ENCODE results near the gene HCN4.
A peak's percentile ranks its signal among the peaks of the same experiment; 100 is the strongest.
"Not testable (repeated sequence)": the region's sequence is repeated elsewhere in the genome, so short reads cannot be mapped to it uniquely, and the experiment has no call there.

The HCN4 gene

DNA sequence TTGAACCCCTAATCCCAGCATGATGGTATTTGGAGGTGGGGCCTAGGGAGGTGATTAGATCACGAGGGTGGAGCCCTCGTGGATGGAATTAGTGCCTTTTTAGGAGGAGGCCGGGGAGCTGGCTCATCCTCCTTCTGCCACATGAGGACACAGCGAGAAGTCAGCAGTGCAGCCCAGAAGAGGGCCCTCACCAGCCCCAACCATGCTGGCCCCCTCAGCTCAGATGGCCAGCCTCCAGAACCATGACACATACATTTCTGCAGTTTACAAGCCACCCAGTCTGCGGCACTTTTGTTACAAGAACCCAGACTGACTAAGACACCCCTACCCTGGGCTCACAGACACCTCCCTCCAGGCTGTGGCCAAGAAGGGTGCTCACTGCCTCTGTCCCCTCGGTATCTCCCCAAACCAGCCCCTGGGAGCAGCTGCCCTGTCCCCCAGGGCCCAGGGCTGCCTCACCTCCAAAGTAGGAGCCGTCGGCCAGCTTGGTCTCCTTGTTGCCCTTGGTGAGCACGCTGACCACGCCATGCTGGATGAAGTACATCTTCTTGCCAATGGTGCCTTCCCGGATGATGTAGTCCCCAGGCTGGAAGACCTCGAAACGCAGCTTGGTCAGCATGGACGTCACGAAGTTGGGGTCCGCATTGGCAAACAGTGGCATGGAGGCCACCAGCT lies 44.1 kb downstream of the HCN4 start:
- no peak for DNase-seq (ENCODE audit: low spot score)

DNA sequence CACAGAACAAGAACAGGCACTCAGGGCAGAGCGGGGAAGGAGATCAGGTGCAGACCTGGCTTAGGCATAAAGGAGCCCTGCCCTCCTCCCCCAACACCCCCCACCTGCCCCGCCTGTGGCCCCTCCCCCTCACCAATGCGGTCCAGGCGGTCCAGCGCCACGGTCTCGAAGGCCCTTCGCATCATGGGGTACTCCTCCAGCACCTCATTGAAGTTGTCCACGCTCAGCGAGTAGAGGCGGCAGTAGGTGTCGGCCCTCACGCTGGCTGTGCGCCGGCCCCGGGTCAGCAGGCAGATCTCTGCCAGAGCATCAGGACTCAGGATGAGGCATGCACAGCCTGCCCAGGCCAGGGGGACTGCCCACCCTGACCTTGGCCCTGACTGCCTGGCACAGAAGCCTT lies 44.8 kb downstream of the HCN4 start:
- DNase-seq (ENCODE audit: low spot score), result no peak

DNA sequence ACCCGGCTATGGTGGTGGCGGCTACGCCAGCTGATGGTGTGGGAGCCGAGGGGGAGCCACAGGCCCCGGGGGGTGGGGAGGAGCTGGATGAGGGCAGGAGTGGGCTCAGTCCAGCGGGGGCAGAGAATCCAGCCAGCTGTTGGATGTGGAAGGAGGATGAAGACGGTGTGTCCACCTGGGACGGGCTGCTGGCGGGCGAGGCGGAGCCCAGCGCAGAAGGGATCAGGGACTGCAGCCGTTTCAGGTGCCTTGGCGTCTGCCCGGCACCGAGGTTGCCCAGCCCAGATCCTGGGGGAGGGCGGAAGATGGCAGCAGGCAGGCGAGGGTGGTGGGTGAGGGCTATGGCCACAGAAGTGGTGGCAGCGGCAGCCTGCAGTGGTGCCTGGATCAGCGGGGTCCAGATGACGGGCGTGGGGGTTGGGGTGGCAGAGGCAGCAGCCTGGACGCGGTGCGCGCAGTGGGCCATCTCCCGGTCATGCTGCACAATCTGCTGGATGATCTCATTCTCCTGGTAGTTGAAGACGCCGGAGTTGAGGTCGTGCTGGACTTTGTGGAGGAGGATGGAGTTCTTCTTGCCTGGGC lies 45.3 kb downstream of the HCN4 start:
- no peak for DNase-seq (ENCODE audit: low spot score)

DNA sequence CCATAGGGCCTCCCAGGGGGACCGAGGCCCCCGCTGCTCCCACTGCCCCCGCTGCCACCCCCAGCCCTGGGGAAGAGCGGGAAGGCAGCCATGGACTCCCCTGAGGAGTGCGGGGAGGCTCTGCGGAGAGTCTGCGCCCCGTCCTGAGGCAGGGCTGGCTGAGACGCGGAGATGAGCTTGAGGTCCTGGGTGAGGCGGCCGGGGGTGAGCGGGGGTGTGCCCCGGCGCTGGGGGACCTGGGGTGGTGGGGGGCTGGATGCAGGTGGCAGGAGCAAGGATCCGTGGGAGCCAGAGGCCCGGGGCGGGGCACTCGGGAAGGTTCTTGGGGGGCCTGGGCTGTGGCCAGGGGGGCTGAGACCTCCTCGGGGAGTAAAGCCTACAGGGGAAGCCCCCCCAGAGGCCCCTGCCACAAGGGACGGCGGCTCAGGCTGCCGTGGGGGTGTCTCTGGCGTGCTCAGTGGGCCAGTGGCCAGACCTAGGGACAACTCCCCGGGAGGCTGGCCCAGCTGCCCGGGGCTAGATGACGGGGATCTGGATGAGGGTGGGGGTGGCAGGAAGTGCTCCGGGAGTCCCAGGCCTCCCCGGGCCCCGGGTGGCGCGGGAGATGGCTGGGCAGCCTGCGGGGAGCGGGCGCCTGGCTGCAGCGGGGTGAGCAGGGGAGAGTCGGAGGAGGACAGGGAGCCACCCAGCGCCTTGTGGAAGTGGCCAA lies 45.9 kb downstream of the HCN4 start:
- DNase-seq (ENCODE audit: low spot score), result no peak

DNA sequence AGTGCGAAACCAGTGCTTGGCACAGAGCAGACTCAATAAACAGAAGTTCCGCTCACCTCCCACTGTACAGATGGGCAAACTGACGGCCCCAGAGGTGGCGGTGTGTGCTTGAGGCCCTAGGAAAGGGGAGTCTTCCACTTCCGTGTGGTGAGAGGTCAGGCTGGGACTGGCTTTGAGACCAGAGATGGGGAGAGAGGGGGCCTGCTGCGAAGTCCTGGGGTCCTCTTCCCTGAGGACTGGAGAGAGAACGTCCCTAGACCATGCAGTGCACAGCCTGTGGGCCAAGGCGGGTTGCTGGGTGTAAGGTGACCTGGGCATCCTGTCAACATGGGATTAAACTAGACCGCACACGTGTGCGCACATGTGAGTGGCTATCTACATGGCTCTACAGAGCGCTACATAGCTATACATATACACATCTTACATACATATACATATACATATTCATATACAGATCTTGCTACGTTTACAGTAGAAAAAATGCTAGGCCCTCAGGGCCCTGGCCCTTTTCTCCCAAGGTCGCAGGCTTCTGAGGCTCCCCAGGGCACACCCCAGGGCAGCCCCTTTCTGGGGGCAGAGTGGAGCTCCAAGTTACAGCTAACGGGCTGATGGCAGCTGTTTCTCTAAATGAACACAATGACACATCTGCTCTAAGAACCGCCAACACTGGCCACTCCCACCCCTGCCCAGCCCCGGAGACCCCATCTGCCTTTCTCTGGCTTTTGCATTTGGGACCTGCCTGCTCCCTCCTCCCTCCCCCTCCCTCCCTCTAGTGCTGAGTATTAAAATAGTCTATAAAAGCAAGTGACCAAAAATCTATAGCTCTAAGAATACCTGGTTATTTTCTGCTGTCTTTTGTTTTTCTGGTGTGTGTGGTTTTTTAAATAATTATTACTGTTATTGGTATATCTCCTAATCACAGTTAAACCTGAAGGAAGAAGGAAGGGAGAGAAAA lies 47.0 kb downstream of the HCN4 start:
- no peak for DNase-seq (ENCODE audit: low spot score)

DNA sequence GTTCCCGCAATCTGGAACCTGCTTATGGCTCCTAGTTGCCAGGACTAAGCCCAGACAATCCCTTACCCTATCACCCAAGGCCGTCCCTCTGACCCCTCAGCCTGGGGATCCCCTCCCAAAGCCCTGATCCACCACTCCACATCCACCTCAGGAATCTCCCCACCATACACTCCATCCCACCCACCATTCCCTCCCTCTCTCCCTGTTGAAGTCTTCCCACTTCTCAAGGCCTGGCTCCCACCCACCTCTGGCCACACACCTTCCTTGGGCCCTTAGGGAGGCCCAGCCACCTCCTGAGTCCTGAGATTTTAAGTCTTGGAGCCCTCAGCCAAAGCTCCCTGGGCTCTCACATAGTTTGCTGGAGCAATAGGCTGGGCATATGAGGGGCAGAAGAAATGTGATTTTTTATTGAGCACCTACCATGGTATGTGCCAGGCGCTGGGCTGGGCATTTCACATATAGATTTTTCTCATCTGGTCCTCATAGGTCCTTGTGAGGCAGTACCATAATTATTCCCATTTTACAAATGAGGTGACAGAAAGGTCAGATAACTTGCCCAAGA lies 48.1 kb downstream of the HCN4 start:
- no peak for DNase-seq (ENCODE audit: low spot score)

DNA sequence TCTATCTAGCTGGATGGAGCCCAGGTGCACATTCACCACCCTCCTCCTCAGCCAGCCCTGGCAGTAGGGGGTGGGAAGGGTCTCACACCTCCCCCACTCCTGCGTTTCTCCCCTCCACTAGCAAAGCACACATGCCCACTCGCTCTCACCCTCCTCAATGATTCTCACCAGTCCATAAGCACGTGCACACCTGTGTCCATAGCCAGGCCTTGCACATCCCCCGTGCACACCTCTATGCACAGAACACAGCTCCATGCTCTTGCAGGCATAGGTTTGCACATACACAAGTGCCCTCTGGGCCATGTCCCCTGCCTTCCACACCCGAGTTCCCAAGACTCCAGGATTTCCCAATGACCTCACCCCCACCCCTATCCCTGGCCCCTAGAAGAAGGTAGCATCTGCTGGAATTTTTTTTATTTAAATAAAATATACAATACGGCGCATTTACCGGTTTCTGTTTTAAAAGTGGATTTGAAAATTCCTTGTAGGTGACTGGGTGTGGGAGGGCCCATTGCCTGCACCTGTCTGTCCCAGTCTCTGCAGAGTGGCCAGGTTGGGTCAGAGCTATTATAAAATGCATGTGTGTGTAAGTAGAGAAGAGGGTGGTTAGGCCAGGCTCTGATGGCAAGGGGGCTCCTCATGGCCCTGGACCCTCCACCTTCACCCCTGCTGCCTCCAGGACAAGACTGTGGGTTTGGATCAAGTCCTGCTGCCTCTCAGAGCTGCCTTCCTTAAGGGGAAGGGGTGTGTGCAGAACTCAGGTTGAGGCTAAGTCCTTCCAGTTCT lies 49.1 kb downstream of the HCN4 start:
- no peak for DNase-seq (ENCODE audit: low spot score)

DNA sequence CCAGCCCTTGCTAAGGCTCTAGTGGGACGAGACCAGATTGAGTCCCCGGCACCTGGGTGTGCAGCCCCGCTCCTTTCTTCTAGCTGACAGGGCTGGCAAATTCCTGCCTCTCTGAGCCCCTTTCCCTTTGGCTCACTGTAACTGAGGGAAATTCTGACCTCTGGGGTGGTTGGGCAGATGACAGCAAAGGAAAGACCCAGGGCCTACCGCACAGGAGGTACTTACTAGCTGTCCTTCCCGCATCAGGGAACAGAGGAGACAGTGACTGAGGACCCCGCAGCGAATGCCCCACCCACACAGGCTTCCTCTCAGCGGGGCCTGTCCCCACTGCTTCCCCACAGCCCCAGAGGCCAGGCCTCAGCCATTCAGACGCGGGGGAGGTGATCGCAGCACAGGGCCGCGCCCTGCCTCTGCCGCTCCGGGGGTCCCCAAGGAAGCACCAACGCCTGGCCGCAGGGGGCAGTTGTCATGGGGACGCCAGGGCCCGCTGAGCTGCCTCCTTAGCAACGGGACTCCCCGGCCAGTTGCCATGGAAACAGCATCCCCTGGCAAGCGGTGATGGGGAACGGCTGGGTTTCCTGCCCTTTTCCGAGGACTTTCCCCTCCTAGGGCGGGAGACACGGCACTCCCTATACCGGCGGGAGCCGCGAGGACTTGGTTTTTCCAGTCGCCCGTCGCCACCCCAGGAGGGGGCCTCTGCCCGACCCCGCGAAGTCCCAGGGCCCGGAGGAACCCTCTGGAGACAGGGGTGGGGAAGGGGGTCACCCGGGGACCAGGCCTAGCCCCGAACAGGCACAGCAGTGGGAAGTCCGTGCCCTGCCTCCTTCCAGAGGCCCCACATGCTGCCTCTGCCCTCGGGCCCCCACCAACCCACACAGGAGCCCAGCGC lies 50.1 kb downstream of the HCN4 start:
- no peak for DNase-seq (ENCODE audit: low spot score)

DNA sequence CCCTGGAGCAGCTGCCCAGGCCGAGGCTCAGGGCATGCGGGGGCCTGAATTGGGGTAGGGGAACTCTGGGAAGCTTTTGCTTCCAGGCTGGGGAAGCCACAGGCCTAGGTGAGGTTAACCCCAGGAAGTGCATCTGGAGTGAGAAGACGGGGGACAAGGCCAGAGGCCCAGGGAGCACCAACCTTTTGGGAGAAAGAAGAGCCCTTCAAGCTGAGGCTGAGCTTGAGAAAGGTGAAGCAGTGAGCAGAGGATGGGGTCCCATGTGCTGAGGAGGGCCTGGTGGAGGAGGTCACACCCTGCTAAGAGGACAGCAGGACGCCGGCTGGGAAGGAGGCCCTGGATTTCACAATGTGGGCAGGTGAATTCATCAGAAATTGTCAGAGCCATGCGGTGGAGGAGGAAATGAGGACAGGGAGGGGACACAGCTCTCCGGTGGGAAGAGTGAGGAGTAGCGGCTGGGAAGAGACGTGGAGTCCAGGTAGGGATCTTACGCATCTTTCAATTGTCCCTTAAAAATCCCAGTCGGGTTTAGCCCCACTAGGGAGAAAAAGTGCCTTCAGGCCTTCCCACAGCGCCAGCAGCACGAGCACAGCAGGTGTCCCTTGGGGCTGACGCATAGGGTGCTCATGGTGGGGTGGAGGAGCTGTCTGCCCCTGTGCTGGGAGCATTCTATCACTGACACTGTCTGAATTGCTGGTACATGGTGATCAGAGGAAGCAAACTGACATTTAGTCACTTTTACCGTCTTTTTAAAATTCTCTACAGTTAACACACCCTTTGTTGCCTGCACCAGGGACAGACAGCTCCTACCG lies 50.9 kb downstream of the HCN4 start:
- DNase-seq (ENCODE audit: low spot score), result no peak

DNA sequence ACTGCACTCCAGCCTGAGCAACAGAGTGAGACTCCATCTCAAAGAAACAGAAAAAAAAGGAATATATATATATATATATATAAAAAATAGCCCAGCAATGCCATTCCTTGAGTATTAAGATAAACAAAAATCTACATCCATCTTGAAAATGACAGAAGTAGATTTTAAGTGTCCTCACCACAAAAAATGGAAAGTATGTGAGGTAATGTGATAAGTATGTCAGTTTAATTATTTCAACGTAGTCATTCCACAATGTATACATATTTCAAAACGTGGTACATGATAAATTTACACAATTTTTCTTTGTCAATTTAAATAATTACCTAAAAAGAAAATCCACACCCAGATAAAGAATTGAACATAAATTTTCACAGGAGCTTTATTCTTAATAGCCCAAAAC lies 54.9 kb downstream of the HCN4 start:
- DNase-seq (ENCODE audit: low spot score), result no peak

DNA sequence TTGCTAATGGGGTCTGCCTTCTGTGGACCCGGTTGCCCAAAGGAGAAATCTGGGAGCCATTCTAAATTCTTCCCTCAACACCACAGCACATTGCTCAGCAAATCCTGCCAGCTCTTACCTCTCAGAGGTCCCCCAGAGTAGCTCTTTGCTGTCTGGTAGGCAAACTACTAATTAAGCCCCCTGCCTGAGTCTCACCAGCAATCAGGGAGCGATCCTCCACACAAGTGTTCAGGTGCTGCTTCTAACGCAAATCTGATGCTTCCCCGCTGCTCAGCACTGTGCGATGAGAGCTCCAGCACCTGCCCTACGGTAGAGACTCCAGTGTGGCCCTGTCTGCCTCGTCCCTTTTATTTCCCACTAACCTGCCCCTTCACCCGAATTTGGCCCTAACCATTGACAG lies 60.5 kb downstream of the HCN4 start:
- DNase-seq (ENCODE audit: low spot score), result no peak

DNA sequence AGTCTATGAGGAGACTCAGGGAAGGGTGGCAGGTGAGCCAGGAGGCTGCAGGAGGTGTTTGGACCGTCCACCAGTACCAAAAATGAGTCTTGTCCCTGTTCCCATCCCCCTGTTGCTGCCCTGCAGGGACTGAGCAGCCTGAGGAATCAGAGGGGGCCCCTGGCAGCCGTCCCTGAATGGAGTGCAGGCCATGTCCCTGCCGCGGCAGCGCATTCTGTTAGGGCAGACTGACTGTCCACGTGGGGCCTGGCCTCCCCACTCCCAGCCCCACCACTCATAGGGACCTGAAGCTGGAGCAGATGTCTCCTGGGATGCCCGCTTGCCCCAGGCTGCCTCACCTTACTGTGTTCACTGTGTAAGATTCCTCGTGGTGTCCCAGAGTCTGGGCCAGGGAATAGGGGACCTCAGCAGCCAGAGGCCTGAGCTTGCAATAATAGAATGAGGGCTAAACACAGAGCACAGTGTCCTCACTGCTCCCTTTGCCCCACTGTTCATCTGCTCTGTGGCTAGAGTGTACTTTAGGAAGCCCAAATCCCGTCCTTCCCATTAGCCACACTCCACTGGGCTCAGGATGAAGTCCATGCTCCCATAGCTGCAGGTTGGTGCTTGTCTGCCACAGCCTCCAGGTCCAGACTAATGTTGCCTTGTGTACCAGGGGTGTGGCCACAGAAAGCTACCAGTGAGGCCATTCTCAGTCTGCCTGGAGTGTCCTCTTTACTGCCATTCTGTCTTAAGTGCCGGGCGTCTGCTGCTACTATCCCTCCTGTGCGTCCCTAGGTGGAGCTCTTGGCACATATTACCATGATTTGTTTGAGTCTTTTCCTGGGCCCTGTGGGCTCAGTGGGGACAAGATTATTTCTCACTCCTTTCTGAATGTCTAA lies 63.2 kb downstream of the HCN4 start:
- peak; percentile 75 for DNase-seq (ENCODE audit: low spot score)

DNA sequence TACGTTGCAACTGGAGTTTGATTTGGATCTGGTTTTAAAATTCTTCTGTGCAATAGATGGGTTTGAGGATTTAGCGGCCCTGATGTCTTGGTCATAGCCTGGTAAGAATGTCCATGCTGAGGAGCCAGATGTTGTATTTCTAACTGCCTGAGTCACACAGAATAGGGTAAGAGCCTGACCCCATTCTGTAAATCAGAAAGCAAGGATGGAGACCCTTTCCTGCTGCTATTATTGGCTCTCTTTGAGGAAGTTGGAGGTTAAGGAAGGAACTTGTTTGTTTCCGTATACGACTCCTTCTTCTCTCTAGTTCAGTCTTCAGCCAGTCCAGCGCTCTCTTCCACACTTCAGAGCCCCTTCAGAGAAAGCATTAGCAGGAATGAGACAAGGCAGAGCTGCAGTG lies 65.1 kb downstream of the HCN4 start:
- DNase-seq (ENCODE audit: low spot score), result no peak

DNA sequence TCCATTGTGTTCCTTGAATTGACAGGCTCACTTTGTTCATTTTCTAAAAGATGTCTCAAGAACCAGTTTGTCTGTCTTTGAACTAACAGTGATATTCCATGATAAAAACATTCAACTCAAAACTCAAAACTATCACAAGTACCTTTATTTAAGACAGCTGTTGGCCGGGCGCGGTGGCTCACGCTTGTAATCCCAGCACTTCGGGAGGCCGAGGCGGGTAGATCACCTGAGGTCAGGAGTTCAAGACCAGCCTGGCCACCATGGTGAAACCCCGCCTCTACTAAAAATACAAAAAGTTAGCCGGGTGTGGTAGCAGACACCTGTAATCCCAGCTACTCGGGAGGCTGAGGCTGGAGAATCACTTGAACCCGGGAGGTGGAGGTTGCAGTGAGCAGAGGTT lies 68.5 kb downstream of the HCN4 start:
- DNase-seq (ENCODE audit: low spot score), result not testable (repeated sequence)

DNA sequence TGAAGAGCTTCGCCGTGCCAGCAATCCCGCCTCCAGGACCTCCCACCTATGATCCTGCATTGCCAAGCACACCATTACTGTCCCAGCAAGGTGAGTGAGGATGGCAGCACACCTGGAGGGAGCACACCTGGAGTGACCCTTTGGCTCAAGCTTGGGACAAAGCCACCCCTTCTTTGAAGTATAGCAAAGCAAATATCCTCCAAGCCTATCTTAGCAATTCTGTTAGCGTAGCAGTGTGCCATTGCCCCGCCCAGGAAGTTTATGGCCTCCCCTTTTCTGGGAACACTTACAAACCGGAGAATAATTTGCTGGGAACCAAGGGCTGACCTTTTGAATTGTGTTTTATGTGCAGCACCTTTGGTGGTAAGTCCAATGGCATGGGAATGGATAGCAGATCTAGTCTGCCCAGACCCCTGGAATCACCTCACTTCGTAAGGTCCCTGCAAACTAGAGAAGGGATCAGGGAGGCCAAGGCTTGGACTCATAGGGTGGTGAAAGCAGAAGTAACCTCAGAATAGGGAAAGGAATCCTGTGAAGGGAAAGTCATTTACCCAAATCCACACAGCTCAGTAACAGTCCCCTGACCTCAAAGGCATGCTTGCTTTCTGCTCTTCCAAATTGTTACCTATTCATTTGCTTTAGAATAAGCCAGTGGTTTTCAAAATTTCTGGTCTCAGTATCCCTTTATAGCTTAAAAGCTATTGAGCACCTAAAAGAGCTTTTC lies 70.1 kb downstream of the HCN4 start:
- DNase-seq (ENCODE audit: low spot score), result no peak

DNA sequence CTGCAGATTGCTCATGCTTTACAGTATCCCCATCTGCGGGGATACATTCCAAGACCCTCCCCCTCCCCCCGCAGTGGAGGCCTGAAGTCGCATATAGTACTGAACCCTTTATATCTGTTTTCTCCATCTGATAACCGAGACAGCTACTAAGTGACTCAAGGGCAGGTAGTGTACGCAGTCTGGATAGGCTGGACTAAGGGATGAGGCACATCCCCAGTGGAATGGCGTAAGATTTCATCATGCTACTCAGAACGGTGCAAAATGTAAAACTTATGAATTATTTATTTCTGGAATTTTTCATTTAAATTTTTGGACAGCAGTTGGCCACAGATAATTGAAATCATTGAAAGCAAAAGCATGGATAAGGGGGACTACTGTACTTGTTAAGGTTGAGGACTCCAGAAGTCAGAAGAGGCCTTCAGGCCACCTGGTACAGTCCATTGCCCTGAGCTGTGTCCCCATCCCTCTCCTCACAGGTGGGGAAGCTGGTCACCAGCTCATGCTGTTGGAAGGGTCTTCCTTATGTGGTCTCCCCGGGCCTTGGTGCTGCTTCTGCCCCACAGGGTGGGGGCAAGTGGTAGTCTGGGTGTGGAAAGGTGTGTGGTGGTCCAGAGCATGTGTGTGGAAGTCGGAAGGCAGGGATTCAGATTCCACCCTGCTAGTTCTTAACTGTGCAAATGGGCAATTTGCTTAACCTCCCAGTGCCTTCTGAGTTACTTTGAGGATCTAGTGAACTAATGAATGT lies 72.0 kb downstream of the HCN4 start:
- DNase-seq (ENCODE audit: low spot score), result no peak

Measured in GM03348 (cell line).